GM13976 (cell line): Measurements from ENCODE around the gene PATJ.

Experiments used
- DNase-seq: peaks from one replicate; pipeline ENCODE4 v3.0.0; 2012; ENCODE audit warnings: low spot score
- in situ Hi-C: fragments of 300-500 bp; cut with MboI; formaldehyde crosslinking; loops from one replicate; pipeline ENCODE4 v1.12.0; 2022; ENCODE audit warnings: low sequenced_read_pairs, mixed read lengths, inconsistent platforms; ENCODE audit not compliant: unreplicated experiment
- TF ChIP-seq, protein P1 (sequence below): IDR thresholded peaks from 2 replicates; pipeline ENCODE4 v1.5.1; 2012; ENCODE audit warnings: borderline replicate concordance, mild to moderate bottlenecking; ENCODE audit not compliant: insufficient read depth; ENCODE audit errors: extremely low read depth, missing control alignments, control extremely low read depth

The PATJ gene

DNA sequence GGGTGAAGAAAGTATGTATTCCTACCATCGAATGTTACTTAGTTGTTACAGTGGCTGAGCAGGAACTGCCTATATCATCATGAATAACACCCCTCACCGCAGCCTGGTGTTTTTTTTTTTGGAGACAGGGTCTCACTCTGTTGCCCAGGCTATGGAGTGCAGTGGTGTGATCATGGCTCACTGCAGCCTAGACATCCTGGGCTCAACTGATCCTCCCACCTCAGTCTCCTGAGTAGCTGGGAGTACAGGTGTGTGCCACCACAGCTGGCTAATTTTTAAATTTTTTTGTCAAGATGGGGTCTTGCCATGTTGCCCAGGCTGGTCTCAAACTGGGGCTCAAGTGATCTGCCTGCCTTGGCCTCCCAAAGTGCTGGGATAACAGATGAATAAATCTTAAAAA, 7.3 kb downstream of the PATJ start:
- TF ChIP-seq, protein P1, sequence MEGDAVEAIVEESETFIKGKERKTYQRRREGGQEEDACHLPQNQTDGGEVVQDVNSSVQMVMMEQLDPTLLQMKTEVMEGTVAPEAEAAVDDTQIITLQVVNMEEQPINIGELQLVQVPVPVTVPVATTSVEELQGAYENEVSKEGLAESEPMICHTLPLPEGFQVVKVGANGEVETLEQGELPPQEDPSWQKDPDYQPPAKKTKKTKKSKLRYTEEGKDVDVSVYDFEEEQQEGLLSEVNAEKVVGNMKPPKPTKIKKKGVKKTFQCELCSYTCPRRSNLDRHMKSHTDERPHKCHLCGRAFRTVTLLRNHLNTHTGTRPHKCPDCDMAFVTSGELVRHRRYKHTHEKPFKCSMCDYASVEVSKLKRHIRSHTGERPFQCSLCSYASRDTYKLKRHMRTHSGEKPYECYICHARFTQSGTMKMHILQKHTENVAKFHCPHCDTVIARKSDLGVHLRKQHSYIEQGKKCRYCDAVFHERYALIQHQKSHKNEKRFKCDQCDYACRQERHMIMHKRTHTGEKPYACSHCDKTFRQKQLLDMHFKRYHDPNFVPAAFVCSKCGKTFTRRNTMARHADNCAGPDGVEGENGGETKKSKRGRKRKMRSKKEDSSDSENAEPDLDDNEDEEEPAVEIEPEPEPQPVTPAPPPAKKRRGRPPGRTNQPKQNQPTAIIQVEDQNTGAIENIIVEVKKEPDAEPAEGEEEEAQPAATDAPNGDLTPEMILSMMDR, result no peak
- DNase-seq, result no peak
- in situ Hi-C loops, result no loop called here

DNA sequence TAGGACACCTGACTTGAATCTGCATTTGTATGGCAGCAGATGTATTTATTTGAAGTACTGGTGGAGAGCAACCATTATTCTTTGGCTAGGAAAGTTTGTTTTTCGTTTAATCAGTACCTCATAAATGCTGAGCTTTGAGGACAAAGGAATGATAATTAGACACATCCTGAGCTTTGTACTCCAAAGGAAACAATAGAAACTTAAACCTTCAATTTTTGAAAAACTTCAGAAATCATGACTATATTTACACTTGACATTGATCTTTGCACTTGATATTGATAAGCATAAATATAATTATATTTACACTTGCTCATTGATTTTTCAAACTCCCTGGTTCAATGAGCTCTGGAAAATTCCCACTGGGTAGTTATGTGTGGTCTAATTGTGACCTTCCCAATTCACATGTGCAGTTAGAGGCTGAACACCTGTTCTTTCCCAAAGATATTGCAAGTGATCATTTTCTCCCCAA, 10.7 kb downstream of the PATJ start:
- DNase-seq, result no peak
- TF ChIP-seq, protein P1, result no peak
- in situ Hi-C loops, result no loop called here

DNA sequence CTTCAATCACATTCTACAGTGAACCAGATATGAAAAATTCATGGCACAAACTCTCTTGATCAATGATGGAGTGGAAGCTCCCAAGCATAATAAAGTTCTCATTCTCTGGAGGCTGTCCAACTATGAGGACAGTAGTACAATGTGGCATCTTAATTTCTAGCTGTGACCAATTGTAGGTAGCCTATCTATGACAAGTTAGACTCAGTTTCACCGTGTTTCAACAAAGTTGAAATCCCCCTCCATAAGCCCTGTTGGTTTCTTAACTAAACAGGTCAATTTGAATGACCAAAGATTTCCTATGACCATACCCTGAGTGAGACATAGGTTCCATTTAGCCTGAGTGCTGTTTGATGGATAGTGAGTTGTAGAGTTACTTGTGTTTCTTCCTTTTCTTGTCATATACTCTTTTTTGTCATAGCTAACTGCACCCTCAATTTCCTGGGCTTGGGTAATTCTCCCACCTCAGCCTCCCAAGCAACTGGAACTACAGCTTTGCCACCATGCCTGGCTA, 11.8 kb downstream of the PATJ start:
- DNase-seq, result no peak
- in situ Hi-C loops, result no loop called here
- TF ChIP-seq, protein P1, result no peak

DNA sequence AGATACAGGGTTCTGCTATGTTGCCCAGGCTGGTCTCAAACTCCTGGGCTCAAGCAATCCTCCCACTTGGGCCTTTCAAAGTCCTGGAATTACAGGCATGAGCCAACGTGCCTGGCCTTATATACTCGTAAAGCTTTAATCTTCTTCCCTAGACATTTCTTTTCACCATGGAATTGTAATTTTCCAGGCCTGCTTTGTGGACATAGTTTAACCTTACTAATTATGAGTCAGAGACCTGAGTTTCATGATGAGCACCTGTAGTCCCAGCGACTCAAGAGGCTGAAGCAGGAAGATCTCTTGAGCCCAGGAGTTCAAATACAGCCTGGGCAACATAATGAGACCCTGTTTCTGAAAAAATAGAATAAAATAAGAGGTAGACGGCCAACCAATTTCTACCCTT, 12.3 kb downstream of the PATJ start:
- TF ChIP-seq, protein P1, result no peak
- in situ Hi-C loops, result no loop called here
- DNase-seq, result no peak

DNA sequence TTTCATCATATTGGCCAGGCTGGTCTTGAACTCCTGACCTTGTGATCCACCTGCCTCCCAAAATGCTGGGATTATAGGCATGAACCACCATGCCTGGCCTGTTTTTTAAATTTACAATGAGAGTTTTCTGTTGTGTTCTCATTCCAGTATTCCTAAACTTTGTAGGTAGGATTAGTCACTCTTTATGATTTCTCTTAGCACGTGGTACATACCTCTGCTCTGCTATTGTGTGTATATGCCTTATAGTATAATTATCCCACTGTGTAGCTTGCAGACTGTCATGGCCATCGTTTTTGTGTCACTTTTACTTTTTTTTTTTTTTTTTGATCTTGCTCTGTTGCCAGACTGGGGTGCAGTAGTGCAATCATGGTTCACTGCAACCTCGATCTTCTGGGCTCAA, 14.5 kb downstream of the PATJ start:
- DNase-seq, result no peak
- in situ Hi-C loops, result no loop called here
- TF ChIP-seq, protein P1, result no peak

DNA sequence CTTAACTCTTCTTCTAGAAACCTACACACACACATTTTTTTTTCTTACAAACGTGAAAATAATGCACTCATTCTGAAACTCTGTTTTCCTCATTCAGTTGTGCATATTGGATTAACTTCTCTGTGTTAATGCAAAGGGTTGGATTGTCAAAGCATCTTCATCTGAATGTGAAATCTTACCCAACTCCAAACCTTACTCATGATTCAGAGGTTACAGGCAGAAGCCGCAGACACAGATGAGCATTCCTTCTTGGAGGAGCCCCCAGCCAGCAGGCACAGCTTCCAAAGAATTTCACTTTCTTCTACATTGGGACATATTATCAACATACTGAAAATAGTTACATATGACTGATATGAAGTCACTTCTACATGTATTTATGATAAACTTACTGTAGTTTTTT, 15.7 kb downstream of the PATJ start:
- DNase-seq, result no peak
- TF ChIP-seq, protein P1, result no peak
- in situ Hi-C loops, result no loop called here

DNA sequence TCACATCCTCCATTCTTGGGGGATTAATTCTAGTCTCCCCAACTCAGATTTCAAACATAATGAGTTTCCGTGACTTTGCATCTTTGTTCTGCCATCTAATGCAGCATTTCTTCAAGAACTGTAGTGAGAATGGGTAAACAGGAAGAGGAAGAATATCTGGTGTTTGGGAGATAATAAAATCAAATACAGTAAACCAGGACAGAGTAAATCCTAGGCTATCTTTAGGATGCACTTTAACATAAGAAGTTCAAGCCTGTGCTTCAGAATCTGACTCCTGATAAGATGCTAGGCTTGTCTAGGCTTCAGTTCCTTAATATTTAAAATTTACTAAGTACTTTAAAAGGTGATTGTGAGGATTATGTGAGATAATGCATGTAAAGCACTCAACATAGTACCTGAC, 27.9 kb downstream of the PATJ start:
- in situ Hi-C loops, result no loop called here
- TF ChIP-seq, protein P1, result no peak

More for the DNA sequence above, 27.9 kb downstream of the PATJ start:
- DNase-seq, result no peak
